ENCODE measurements around the gene NUMB. TPM values are rescaled to one million over a fixed set of nuclear protein-coding genes. Genes with fewer than 3 reads are reported as not detected.

NUMB gene
- total RNA-seq, 1 experiment from 2014 or later: 22.2 TPM

- Histone ChIP-seq H3K9me3 (ENCODE audit: low read length) (no peaks in the 10 kb centered on the region), H2AFZ (ENCODE audit: low read length) (no peak overlapping the region), H4K20me1 (ENCODE audit: low read length) (peaks cover 5% of the 10 kb centered on the region; the same call in 1 of the 2 replicates), H3K27ac (ENCODE audit: low read length) (no peak overlapping the region), H3K36me3 (ENCODE audit: low read depth, low read length) (no peaks in the 10 kb centered on the region), H3K4me2 (ENCODE audit: low read length) (no peak overlapping the region), H3K79me2 (ENCODE audit: low read length) (no peaks in the 10 kb centered on the region), H3F3A (ENCODE audit: low read length, unreplicated experiment) (no peaks in the 10 kb centered on the region), H3K4me3 (ENCODE audit: low read length) (no peak overlapping the region), H3K9me2 (replicated peaks; ENCODE audit: low read length) (no peaks in the 10 kb centered on the region), H3K4me1 (ENCODE audit: insufficient read depth, low read length) (peaks cover 30% of the 10 kb centered on the region), H3K9ac (ENCODE audit: low read length) (no peak overlapping the region), H3K27me3 (ENCODE audit: low read length) (peaks cover 31% of the 10 kb centered on the region)
- TF ChIP-seq EZH2 (IDR thresholded peaks at IDR 0.05; ENCODE audit: low read length, unreplicated experiment) (no peak), EZH2phosphoT487 (IDR thresholded peaks at IDR 0.05; ENCODE audit: borderline replicate concordance, low read length) (no peak), CTCF (conservative IDR thresholded peaks at IDR 0.05; ENCODE audit: low read depth, low read length) (no peak)
- ATAC-seq: no peak
- no TSS peak for BruUV-seq (replicated peaks)
- ChIA-PET POLR2A (ENCODE audit: unreplicated experiment) (no interaction called here), CTCF (no interaction called here)
- intact Hi-C loops (cut with micrococcal nuclease): no loop called here
- DNase-seq: no peak
These were observed 216.7 kb downstream of the NUMB start for GRCh38 chr14:73241481-73242165.

GRCh38 chr14:73240816-73241480, 217.4 kb downstream of the NUMB start:
- POLR2A ChIA-PET (ENCODE audit: unreplicated experiment): no interaction called here
- H3F3A ChIP-seq (ENCODE audit: low read length, unreplicated experiment): no peaks in the 10 kb centered on the region
- no peak for ATAC-seq

More at GRCh38 chr14:73240816-73241480, 217.4 kb downstream of the NUMB start:
- BruUV-seq (replicated peaks): no TSS peak
- H3K4me3 ChIP-seq (ENCODE audit: low read length): no peak overlapping the region
- H3K27me3 ChIP-seq (ENCODE audit: low read length): peaks cover 38% of the 10 kb centered on the region
- TF ChIP-seq EZH2 (IDR thresholded peaks at IDR 0.05; ENCODE audit: low read length, unreplicated experiment) (no peak), CTCF (conservative IDR thresholded peaks at IDR 0.05; ENCODE audit: low read depth, low read length) (no peak), EZH2phosphoT487 (IDR thresholded peaks at IDR 0.05; ENCODE audit: borderline replicate concordance, low read length) (no peak)
- DNase-seq: no peak
- H3K36me3 ChIP-seq (ENCODE audit: low read depth, low read length): no peaks in the 10 kb centered on the region
- H2AFZ ChIP-seq (ENCODE audit: low read length): no peak overlapping the region
- no peaks in the 10 kb centered on the region for H3K79me2 ChIP-seq (ENCODE audit: low read length)
- CTCF ChIA-PET: no interaction called here
- H3K9me2 ChIP-seq (replicated peaks; ENCODE audit: low read length): no peaks in the 10 kb centered on the region
- H3K4me1 ChIP-seq (ENCODE audit: insufficient read depth, low read length): peaks cover 30% of the 10 kb centered on the region
- no peak overlapping the region for H3K4me2 ChIP-seq (ENCODE audit: low read length)
- intact Hi-C loops (cut with micrococcal nuclease): no loop called here
- no peak overlapping the region for H3K27ac ChIP-seq (ENCODE audit: low read length)
- peaks cover 5% of the 10 kb centered on the region; the same call in 1 of the 2 replicates for H4K20me1 ChIP-seq (ENCODE audit: low read length)
- H3K9me3 ChIP-seq (ENCODE audit: low read length): no peaks in the 10 kb centered on the region
- no peak overlapping the region for H3K9ac ChIP-seq (ENCODE audit: low read length)
